Hepatocyte (in vitro differentiated cells): ENCODE measurements around the gene CBR1. TPM values are rescaled to one million over a fixed set of nuclear protein-coding genes. Genes with fewer than 3 reads are reported as not detected.

Experiments
- DNase-seq: peaks from one replicate; pipeline ENCODE4 v3.0.0-alpha.2; 2016; ENCODE audit warnings: low spot score
- H2AFZ ChIP-seq: fragments of 200-600 bp; sonication (generic); 2 replicates; pipeline ENCODE4 v1.6.0; 2016; ENCODE audit warnings: antibody characterized with exemption, mild to moderate bottlenecking
- H3K27ac ChIP-seq: fragments of 200-600 bp; sonication (generic); 2 replicates; pipeline ENCODE4 v1.5.1; 2016; ENCODE audit warnings: mild to moderate bottlenecking
- H3K27me3 ChIP-seq: fragments of 200-600 bp; sonication (generic); 2 replicates; pipeline ENCODE4 v1.6.1; 2016
- H3K36me3 ChIP-seq: fragments of 200-600 bp; sonication (generic); replicated peaks from 2 replicates; pipeline ENCODE4 v1.5.1; 2016; ENCODE audit warnings: low read depth; ENCODE audit not compliant: insufficient read depth
- H3K4me1 ChIP-seq: fragments of 200-600 bp; sonication (generic); 2 replicates; pipeline ENCODE4 v1.5.1; 2016; ENCODE audit warnings: mild to moderate bottlenecking, moderate library complexity; ENCODE audit not compliant: insufficient read depth
- H3K4me2 ChIP-seq: fragments of 200-600 bp; sonication (generic); 2 replicates; pipeline ENCODE4 v1.6.0; 2016
- H3K4me3 ChIP-seq: fragments of 200-600 bp; sonication (generic); 2 replicates; pipeline ENCODE4 v1.5.1; 2016; ENCODE audit warnings: mild to moderate bottlenecking
- H3K79me2 ChIP-seq: fragments of 200-600 bp; sonication (generic); 2 replicates; pipeline ENCODE4 v1.6.0; 2017; ENCODE audit warnings: mild to moderate bottlenecking
- H3K9me2 ChIP-seq: fragments of 200-600 bp; sonication (generic); replicated peaks from 2 replicates; pipeline ENCODE4 v1.6.0; 2017; ENCODE audit warnings: mild to moderate bottlenecking; ENCODE audit not compliant: insufficient read depth
- H3K9me3 ChIP-seq: fragments of 200-600 bp; sonication (generic); 2 replicates; pipeline ENCODE4 v1.5.1; 2016; ENCODE audit warnings: low read depth, mild to moderate bottlenecking
- H4K20me1 ChIP-seq: fragments of 200-600 bp; sonication (generic); 2 replicates; pipeline ENCODE4 v1.6.0; 2016; ENCODE audit warnings: mild to moderate bottlenecking; ENCODE audit not compliant: insufficient read depth, poor library complexity, severe bottlenecking
- EZH2 ChIP-seq: fragments of 200-600 bp; sonication (generic); IDR thresholded peaks from 2 replicates; pipeline ENCODE4 v1.6.1; 2016; ENCODE audit warnings: antibody characterized with exemption, mild to moderate bottlenecking, borderline replicate concordance
- EZH2phosphoT487 ChIP-seq: fragments of 200-600 bp; sonication (generic); IDR thresholded peaks from one replicate; pipeline ENCODE4 v1.6.1; 2018; ENCODE audit warnings: antibody characterized with exemption, mild to moderate bottlenecking, low read depth, moderate library complexity; ENCODE audit not compliant: unreplicated experiment, severe bottlenecking
- WGBS: methylation state at CpG from one replicate; pipeline ENCODE4 v1.1.6; 2016; ENCODE audit warnings: low lambda C conversion rate; ENCODE audit errors: missing lambda C conversion rate; 5-methylcytosine and 5-hydroxymethylcytosine counted together
- polyA plus RNA-seq: library from polyadenylated mRNA; unstranded; fragments of >200 nt; fragmentation: Nextera tagmentation; extraction: Ambion mirVana; gene quantifications from 2 replicates; pipeline ENCODE4 v1.2.1, GENCODE V29; 2016
- total RNA-seq: library from RNA; depleted of rRNA; stranded (reverse); fragments of >200 nt; gene quantifications from 2 replicates; pipeline ENCODE4 v1.2.3, GENCODE V29; 2014
- TF ChIP-seq, protein P1 (sequence below): fragments of 200-600 bp; sonication (generic); IDR thresholded peaks from 2 replicates; pipeline ENCODE4 v1.5.1; 2016; ENCODE audit warnings: antibody characterized with exemption, mild to moderate bottlenecking; ENCODE audit not compliant: poor library complexity

The CBR1 gene
- total and polyA plus RNA-seq, 2 experiments from 2014 or later, result 113 to 130 TPM

- Histone ChIP-seq H3K9me3 (no peaks in the 10 kb centered on the region), H3K27ac (no peak overlapping the region), H3K27me3 (no peaks in the 10 kb centered on the region), H3K4me3 (no peak overlapping the region), H3K9me2 (no peaks in the 10 kb centered on the region), H3K79me2 (no peaks in the 10 kb centered on the region), H3K4me1 (peaks cover 4% of the 10 kb centered on the region), H2AFZ (no peak overlapping the region), H3K36me3 (no peaks in the 10 kb centered on the region), H4K20me1 (no peaks in the 10 kb centered on the region), H3K4me2 (no peak overlapping the region)
- DNase-seq, result no peak
- no peak for TF ChIP-seq EZH2phosphoT487
- TF ChIP-seq, protein P1, sequence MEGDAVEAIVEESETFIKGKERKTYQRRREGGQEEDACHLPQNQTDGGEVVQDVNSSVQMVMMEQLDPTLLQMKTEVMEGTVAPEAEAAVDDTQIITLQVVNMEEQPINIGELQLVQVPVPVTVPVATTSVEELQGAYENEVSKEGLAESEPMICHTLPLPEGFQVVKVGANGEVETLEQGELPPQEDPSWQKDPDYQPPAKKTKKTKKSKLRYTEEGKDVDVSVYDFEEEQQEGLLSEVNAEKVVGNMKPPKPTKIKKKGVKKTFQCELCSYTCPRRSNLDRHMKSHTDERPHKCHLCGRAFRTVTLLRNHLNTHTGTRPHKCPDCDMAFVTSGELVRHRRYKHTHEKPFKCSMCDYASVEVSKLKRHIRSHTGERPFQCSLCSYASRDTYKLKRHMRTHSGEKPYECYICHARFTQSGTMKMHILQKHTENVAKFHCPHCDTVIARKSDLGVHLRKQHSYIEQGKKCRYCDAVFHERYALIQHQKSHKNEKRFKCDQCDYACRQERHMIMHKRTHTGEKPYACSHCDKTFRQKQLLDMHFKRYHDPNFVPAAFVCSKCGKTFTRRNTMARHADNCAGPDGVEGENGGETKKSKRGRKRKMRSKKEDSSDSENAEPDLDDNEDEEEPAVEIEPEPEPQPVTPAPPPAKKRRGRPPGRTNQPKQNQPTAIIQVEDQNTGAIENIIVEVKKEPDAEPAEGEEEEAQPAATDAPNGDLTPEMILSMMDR, result no peak
- TF ChIP-seq EZH2, result no peak
- 83% methylated on average over 3 of the region's 3 CpGs for WGBS
Measured at GRCh38 chr21:36075171-36075570, 5.3 kb downstream of the CBR1 start.

- Histone ChIP-seq H3K27ac (no peak overlapping the region), H3K9me3 (no peaks in the 10 kb centered on the region)
- TF ChIP-seq, protein P1, result no peak
- TF ChIP-seq EZH2phosphoT487 (no peak), EZH2 (no peak)
Measured at GRCh38 chr21:36075953-36076352, 6.1 kb downstream of the CBR1 start.

DNA sequence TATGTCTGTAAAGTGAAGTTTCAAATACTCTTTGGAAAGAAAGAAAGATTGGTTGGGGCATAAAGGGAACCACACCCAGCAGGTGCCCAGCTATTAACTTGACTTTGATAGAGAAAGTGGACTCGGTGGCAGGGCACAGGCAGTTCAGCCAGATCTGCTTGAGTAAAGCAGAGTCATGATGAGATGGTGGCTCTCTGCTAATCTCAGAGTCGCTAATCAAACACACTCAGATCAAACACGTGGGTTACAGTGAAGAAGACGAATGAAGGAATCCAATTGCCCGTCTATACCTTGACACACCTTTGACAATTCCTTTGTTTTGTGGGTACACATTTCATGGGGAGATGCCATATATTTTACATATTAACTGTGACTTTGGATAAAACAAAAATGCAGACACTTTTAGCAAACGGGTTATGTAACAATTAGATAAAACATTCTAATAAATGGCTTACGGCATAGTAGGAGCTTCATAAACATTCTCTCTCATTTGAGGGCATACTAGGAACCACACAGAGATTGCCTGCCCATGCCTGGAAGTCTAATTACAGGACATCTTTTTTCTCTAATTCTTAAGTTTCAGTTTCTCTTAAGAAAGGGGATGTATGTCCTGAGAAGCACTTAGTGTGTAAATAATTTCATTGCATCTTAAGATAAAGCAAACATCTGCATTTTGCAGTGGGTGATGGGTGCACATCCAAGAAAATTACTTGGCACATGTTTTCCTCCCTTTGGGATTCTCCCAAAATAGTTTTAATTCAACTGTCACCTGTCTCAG is 7.2 kb downstream of the CBR1 start:
- TF ChIP-seq EZH2, result no peak
- no peak for TF ChIP-seq EZH2phosphoT487
- TF ChIP-seq, protein P1, result no peak
- H3K9me2 ChIP-seq, result no peaks in the 10 kb centered on the region
- no peak overlapping the region for H3K27ac ChIP-seq
- no peak overlapping the region for H3K4me2 ChIP-seq
- no peak overlapping the region for H2AFZ ChIP-seq
- H4K20me1 ChIP-seq, result no peaks in the 10 kb centered on the region
- H3K9me3 ChIP-seq, result no peaks in the 10 kb centered on the region
- no peak for DNase-seq
- no peaks in the 10 kb centered on the region for H3K4me1 ChIP-seq
- WGBS, result 67% methylated on average over 7 of the region's 7 CpGs
- H3K4me3 ChIP-seq, result no peak overlapping the region
- H3K27me3 ChIP-seq, result no peaks in the 10 kb centered on the region
- no peaks in the 10 kb centered on the region for H3K36me3 ChIP-seq
- no peaks in the 10 kb centered on the region for H3K79me2 ChIP-seq

More at GRCh38 chr21:36075953-36076352, 6.1 kb downstream of the CBR1 start:
- DNase-seq, result no peak
- WGBS, result 93% methylated on average over 5 of the region's 5 CpGs
- Histone ChIP-seq H3K36me3 (no peaks in the 10 kb centered on the region), H4K20me1 (no peaks in the 10 kb centered on the region), H3K79me2 (no peaks in the 10 kb centered on the region), H3K27me3 (no peaks in the 10 kb centered on the region), H3K9me2 (no peaks in the 10 kb centered on the region), H2AFZ (no peak overlapping the region), H3K4me3 (no peak overlapping the region), H3K4me1 (peaks cover 2% of the 10 kb centered on the region), H3K4me2 (no peak overlapping the region)
